GM12872 (cell line): ENCODE results near the gene GOLT1A.

Experiments
- CTCF ChIP-seq: IDR thresholded peaks from 3 replicates; pipeline ENCODE4 v1.5.1; 2011; ENCODE audit warnings: low read depth, mild to moderate bottlenecking, low read length, moderate library complexity; ENCODE audit not compliant: insufficient read depth

GOLT1A gene

DNA sequence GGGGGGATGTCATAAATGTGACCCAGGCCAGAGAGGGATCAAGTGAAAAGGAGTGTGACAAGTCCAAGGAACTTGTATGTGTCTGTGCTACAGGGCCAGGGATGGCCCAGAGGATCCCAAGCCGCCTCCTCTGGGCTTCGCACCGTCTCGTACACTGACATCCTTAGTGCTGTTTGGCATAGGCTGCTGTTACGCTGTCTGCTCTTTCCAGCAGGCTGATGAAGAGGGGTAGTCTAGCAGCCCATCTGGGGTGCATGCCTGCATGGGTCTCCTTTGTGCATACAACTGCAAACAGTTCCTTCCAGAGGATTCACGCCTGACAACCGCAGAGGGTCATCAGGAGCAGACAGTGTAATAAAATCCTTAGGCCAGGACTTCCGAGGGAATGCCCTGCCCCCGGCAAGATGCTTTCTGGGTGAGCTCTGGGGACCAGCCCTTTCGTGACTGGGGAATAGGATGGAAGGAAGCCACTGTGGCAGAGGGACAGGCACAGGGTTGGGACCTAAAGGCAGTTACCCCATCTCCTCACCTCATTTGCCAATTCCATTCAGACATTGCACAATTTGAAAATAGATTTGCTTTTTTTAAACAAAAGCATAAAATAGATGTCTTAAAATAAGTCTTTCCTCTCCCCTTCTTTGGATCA, 6.3 kb upstream of the GOLT1A start:
- TF ChIP-seq CTCF = no peak

- no peak for TF ChIP-seq CTCF
Observed at GRCh38 chr1:204218552-204218951, 4.8 kb upstream of the GOLT1A start.

DNA sequence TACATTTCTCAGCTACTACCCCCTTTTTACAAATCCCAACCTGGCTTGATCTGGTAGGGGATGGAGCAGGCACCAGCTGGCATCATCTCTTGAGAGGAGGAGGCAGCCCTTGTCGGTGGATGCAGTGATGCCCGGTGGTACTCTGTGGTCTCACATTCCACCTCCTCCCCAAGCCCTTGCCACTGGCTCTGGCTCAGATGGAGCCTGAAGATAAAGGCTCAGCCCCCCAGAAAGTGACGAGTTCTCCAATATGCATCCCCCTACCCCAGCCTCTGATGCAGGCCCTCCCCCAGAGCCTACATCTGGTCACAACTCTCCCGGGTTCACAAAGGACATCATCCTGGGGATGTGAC, 3.8 kb upstream of the GOLT1A start:
- TF ChIP-seq CTCF = no peak

GRCh38 chr1:204216880-204217647, 3.3 kb upstream of the GOLT1A start:
- no peak for TF ChIP-seq CTCF

DNA sequence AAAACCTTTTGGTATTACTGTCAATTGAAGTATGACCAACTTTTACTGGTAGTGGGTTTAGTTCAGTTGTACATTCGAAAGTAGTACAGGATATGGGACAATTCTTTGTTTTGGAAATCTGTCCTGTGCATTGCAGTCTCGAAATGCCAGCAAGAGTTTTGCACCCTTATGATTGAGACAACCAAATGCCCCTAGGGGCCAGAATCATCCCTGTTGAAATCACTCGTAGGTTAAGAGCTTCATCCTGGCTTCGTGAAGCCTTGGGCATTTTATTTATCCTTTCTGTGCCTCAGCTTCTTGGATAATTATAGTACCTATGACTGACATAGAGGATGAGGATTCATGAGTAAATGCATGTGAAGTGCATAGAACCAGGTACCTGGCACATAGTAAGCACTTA, 2.4 kb upstream of the GOLT1A start:
- TF ChIP-seq CTCF = no peak

DNA sequence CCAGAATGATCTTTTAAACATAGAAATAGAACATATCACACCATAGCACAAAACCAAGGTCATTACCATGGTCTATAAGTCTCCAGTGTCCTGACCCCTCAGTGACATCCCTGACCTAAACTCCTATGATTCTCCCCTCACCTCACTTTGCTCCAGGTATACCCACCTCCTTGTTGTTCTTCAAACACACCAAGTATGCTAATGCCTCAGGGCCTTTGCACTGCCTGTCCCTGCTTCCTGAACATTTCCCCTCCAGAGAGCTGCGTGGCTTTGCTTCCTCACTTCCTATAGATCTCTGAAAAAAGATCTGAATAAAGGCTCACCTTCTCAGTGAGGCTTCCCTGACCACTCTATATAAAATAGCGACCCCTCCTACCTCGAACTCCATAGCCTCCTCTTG, 1.1 kb downstream of the GOLT1A start:
- TF ChIP-seq CTCF = no peak

- no peak for TF ChIP-seq CTCF
Observed at GRCh38 chr1:204211046-204211445, 2.7 kb downstream of the GOLT1A start.
